GM12878 (cell line): ENCODE measurements around the gene PPIL3.

Source experiments
- CHD2 ChIP-seq: IDR thresholded peaks from 2 replicates; pipeline ENCODE4 v1.6.1; 2011; ENCODE audit warnings: low read depth, low read length, improper control_type of control experiment, borderline replicate concordance
- EP300 ChIP-seq, 2 experiments: fragments of 150-350 bp in 1 of 2; IDR thresholded peaks; 2 replicates each; pipeline ENCODE4 v1.6.1; 2011 to 2012; ENCODE audit warnings: low read depth in 2 of 2, low read length in 2 of 2, borderline replicate concordance in 1 of 2, improper control_type of control experiment in 1 of 2, inconsistent platforms in 1 of 2; ENCODE audit not compliant: control insufficient read depth in 1 of 2
- EZH2 ChIP-seq: IDR thresholded peaks from 2 replicates; pipeline ENCODE4 v1.6.1; 2012; ENCODE audit warnings: low read depth, mild to moderate bottlenecking, control low read depth, inconsistent platforms, low read length, borderline replicate concordance; ENCODE audit not compliant: control insufficient read depth
- FOS ChIP-seq: IDR thresholded peaks from 3 replicates; pipeline ENCODE4 v1.6.1; 2011; ENCODE audit warnings: borderline replicate concordance; ENCODE audit not compliant: insufficient read length; ENCODE audit errors: extremely low read depth
- POLR2A ChIP-seq: IDR thresholded peaks from 2 replicates; pipeline ENCODE4 v1.6.1; 2011; ENCODE audit warnings: low read depth, mild to moderate bottlenecking, low read length
- RFX5 ChIP-seq: IDR thresholded peaks from 2 replicates; pipeline ENCODE4 v1.6.1; 2011; ENCODE audit warnings: low read depth, low read length, improper control_type of control experiment
- ZNF24 ChIP-seq: fragments of 450-650 bp; IDR thresholded peaks from 2 replicates; pipeline ENCODE4 v1.6.1; 2017; ENCODE audit warnings: antibody characterized with exemption, mild to moderate bottlenecking
- TF ChIP-seq, protein P1 (sequence below), 3 experiments: IDR thresholded peaks in 2 of 3; conservative IDR thresholded peaks in 1 of 3; 2 replicates each; pipeline ENCODE4 v1.5.1; 2011; ENCODE audit warnings: low read depth in 3 of 3, low read length in 3 of 3, mild to moderate bottlenecking in 3 of 3, control low read depth in 2 of 3, moderate library complexity in 2 of 3, inconsistent platforms in 1 of 3, mixed read lengths in 1 of 3; ENCODE audit not compliant: control insufficient read depth in 2 of 3, insufficient read depth in 1 of 3; ENCODE audit errors: extremely low read depth in 1 of 3
- TF ChIP-seq, protein P2 (sequence below): fragments of 450-650 bp; IDR thresholded peaks from 2 replicates; pipeline ENCODE4 v1.6.1; 2018; ENCODE audit warnings: borderline replicate concordance, mild to moderate bottlenecking; ENCODE audit not compliant: partially characterized antibody
- TF ChIP-seq, protein P3 (sequence below): fragments of 450-650 bp; IDR thresholded peaks from 2 replicates; pipeline ENCODE4 v1.6.1; 2017; ENCODE audit warnings: mild to moderate bottlenecking, moderate library complexity

DNA sequence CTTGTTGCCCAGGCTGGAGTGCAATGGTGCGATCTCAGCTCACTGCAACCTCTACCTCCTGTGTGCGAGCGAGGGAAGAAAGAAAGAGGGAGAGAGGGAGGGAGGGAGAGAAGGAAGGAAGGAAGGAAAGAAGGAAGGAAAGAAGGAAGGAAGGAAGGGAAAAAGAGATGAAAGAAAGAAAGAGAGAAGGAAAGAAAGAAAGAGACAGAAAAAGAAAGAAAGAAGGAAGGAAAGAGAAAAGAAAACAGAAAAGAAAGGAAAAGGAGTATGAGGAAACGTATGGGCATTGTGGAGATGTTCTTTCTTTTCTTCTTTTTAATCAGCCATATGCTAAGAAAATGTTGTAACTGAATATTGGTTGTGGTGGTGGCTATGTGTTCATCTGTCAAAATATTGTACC, 40.9 kb downstream of the PPIL3 start:
- TF ChIP-seq EZH2 (no peak), FOS (no peak), ZNF24 (no peak), POLR2A (no peak), CHD2 (no peak), RFX5 (no peak), EP300 (IDR thresholded peaks at IDR 0.05; ENCODE audit: borderline replicate concordance in 1 of 2, control insufficient read depth in 1 of 2, low read depth in 2 of 2, low read length in 2 of 2) (no peak)
- TF ChIP-seq, protein P1, sequence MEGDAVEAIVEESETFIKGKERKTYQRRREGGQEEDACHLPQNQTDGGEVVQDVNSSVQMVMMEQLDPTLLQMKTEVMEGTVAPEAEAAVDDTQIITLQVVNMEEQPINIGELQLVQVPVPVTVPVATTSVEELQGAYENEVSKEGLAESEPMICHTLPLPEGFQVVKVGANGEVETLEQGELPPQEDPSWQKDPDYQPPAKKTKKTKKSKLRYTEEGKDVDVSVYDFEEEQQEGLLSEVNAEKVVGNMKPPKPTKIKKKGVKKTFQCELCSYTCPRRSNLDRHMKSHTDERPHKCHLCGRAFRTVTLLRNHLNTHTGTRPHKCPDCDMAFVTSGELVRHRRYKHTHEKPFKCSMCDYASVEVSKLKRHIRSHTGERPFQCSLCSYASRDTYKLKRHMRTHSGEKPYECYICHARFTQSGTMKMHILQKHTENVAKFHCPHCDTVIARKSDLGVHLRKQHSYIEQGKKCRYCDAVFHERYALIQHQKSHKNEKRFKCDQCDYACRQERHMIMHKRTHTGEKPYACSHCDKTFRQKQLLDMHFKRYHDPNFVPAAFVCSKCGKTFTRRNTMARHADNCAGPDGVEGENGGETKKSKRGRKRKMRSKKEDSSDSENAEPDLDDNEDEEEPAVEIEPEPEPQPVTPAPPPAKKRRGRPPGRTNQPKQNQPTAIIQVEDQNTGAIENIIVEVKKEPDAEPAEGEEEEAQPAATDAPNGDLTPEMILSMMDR (IDR thresholded peaks at IDR 0.05 in 2 of 3, conservative IDR thresholded peaks at IDR 0.05 in 1 of 3; ENCODE audit: control insufficient read depth in 2 of 3, extremely low read depth in 1 of 3, insufficient read depth in 1 of 3, low read depth in 3 of 3, low read length in 3 of 3) = no peak
- TF ChIP-seq, protein P2, sequence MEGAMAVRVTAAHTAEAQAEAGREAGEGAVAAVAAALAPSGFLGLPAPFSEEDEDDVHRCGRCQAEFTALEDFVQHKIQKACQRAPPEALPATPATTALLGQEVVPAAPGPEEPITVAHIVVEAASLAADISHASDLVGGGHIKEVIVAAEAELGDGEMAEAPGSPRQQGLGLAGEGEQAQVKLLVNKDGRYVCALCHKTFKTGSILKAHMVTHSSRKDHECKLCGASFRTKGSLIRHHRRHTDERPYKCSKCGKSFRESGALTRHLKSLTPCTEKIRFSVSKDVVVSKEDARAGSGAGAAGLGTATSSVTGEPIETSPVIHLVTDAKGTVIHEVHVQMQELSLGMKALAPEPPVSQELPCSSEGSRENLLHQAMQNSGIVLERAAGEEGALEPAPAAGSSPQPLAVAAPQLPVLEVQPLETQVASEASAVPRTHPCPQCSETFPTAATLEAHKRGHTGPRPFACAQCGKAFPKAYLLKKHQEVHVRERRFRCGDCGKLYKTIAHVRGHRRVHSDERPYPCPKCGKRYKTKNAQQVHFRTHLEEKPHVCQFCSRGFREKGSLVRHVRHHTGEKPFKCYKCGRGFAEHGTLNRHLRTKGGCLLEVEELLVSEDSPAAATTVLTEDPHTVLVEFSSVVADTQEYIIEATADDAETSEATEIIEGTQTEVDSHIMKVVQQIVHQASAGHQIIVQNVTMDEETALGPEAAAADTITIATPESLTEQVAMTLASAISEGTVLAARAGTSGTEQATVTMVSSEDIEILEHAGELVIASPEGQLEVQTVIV = no peak
- TF ChIP-seq, protein P3, sequence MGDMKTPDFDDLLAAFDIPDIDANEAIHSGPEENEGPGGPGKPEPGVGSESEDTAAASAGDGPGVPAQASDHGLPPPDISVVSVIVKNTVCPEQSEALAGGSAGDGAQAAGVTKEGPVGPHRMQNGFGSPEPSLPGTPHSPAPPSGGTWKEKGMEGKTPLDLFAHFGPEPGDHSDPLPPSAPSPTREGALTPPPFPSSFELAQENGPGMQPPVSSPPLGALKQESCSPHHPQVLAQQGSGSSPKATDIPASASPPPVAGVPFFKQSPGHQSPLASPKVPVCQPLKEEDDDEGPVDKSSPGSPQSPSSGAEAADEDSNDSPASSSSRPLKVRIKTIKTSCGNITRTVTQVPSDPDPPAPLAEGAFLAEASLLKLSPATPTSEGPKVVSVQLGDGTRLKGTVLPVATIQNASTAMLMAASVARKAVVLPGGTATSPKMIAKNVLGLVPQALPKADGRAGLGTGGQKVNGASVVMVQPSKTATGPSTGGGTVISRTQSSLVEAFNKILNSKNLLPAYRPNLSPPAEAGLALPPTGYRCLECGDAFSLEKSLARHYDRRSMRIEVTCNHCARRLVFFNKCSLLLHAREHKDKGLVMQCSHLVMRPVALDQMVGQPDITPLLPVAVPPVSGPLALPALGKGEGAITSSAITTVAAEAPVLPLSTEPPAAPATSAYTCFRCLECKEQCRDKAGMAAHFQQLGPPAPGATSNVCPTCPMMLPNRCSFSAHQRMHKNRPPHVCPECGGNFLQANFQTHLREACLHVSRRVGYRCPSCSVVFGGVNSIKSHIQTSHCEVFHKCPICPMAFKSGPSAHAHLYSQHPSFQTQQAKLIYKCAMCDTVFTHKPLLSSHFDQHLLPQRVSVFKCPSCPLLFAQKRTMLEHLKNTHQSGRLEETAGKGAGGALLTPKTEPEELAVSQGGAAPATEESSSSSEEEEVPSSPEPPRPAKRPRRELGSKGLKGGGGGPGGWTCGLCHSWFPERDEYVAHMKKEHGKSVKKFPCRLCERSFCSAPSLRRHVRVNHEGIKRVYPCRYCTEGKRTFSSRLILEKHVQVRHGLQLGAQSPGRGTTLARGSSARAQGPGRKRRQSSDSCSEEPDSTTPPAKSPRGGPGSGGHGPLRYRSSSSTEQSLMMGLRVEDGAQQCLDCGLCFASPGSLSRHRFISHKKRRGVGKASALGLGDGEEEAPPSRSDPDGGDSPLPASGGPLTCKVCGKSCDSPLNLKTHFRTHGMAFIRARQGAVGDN = no peak
